ENCODE data around the gene PDE4D. TPM values are rescaled to one million over a fixed set of nuclear protein-coding genes. Genes with fewer than 3 reads are reported as not detected.

Gene PDE4D
- total RNA-seq, 1 experiment from 2014 or later: 15.0 TPM

- DNase-seq (ENCODE audit: low spot score): no peak
Measured at GRCh38 chr5:59521476-59521875, 372.1 kb downstream of the PDE4D start.

- DNase-seq (ENCODE audit: low spot score): no peak
Measured at GRCh38 chr5:59519338-59519737, 374.2 kb downstream of the PDE4D start.

- no peak for DNase-seq (ENCODE audit: low spot score)
Measured at GRCh38 chr5:59517926-59518585, 375.5 kb downstream of the PDE4D start.

- no peak for DNase-seq (ENCODE audit: low spot score)
Measured at GRCh38 chr5:59516161-59516560, 377.4 kb downstream of the PDE4D start.

GRCh38 chr5:59506285-59506877 is 387.1 kb downstream of the PDE4D start:
- DNase-seq (ENCODE audit: low spot score): peak; percentile 33

- DNase-seq (ENCODE audit: low spot score): no peak
Measured at GRCh38 chr5:59504043-59504442, 389.5 kb downstream of the PDE4D start.

GRCh38 chr5:59503220-59503619 is 390.3 kb downstream of the PDE4D start:
- peak; percentile 9 for DNase-seq (ENCODE audit: low spot score)

GRCh38 chr5:59501316-59501715 is 392.2 kb downstream of the PDE4D start:
- DNase-seq (ENCODE audit: low spot score): no peak

- DNase-seq (ENCODE audit: low spot score): no peak
Measured at GRCh38 chr5:59500014-59500413, 393.5 kb downstream of the PDE4D start.

GRCh38 chr5:59497207-59497606 is 396.3 kb downstream of the PDE4D start:
- DNase-seq (ENCODE audit: low spot score): no peak

- no peak for DNase-seq (ENCODE audit: low spot score)
Measured at GRCh38 chr5:59496524-59497134, 396.9 kb downstream of the PDE4D start.

GRCh38 chr5:59491945-59492344 is 401.6 kb downstream of the PDE4D start:
- no peak for DNase-seq (ENCODE audit: low spot score)

- no peak for DNase-seq (ENCODE audit: low spot score)
Measured at GRCh38 chr5:59489551-59489950, 404.0 kb downstream of the PDE4D start.

GRCh38 chr5:59487772-59488729 is 405.5 kb downstream of the PDE4D start:
- no peak for DNase-seq (ENCODE audit: low spot score)

- no peak for DNase-seq (ENCODE audit: low spot score)
Measured at GRCh38 chr5:59487068-59487686, 406.3 kb downstream of the PDE4D start.

GRCh38 chr5:59486508-59486907 is 407.0 kb downstream of the PDE4D start:
- no peak for DNase-seq (ENCODE audit: low spot score)

GRCh38 chr5:59485629-59486439 is 407.7 kb downstream of the PDE4D start:
- DNase-seq (ENCODE audit: low spot score): no peak

GRCh38 chr5:59485107-59485506 is 408.4 kb downstream of the PDE4D start:
- DNase-seq (ENCODE audit: low spot score): no peak

- no peak for DNase-seq (ENCODE audit: low spot score)
Measured at GRCh38 chr5:59484618-59485017, 408.9 kb downstream of the PDE4D start.

- DNase-seq (ENCODE audit: low spot score): no peak
Measured at GRCh38 chr5:59483971-59484472, 409.5 kb downstream of the PDE4D start.
